HG03521 (cell line): ENCODE measurements around the gene CCDC97.
"Not testable (repeated sequence)": the region's sequence is repeated elsewhere in the genome, so short reads cannot be mapped to it uniquely, and the experiment has no call there.

Experiments used
- ATAC-seq: cut with Tn5 transposase; IDR thresholded peaks from one replicate; pipeline ENCODE4 v1.9.1; 2021; ENCODE audit warnings: mild to moderate bottlenecking, moderate library complexity; ENCODE audit not compliant: unreplicated experiment

CCDC97 gene

DNA sequence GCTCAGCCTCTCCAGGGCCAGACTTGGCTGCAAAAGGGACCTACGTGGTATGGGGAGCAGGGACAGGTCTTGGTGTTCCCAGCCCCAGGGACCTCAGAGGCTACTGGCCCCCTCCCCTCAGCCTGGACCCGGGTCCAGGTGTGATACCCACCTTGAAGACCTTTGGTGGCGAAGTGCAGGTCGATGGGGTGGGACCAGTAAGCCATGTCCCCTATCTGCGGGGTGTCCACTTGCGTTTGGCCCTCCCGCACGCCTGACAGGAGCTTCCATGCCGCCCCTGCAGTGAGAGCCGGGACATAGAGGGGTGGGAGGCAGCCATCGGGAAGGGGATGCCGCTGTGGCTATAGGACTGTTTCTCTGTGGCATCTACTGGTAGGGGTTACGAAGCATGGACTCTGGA, 47.8 kb downstream of the CCDC97 start:
- no peak for ATAC-seq

DNA sequence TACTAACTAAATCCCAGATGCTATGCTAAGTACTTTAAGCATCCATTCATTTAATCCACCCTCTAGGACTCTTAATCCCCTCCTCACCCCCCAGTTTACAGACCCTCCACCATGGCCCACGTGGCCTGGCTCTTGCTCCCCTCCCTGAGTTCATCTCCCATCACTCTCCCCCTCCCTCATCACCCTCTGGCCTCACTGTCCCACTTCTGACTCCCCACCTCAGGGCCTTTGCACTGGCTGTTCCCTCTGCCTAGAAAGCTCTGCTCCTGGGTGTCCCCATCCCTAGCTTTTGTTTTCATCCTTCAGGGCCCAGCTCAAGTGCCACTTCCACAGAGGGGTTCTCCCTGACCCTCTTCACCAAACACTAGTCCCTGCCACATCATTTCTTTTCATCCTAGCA, 49.8 kb downstream of the CCDC97 start:
- ATAC-seq: no peak

- no peak for ATAC-seq
Observed at GRCh38 chr19:41362143-41362847, 52.3 kb downstream of the CCDC97 start.

DNA sequence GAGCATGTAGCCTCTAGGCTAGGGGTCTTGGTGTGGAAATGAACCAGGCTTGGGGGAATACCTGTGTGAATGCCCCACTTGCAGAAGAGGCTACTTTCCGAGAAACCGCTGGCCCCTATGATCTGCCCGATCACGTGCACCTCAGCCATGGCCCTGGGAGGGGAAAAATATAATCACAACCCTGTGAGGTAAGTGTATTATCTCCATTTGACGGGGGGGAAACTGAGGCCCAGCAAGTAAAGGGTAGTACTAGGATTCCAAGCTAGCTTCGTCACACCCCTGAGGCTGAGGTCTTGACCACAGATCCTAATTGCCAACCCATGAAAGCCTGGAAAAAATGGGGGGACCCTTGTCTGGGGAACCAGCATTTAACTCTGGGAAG, 53.4 kb downstream of the CCDC97 start:
- no peak for ATAC-seq

- peak; percentile 80 for ATAC-seq
Observed at GRCh38 chr19:41363753-41364523, 54.0 kb downstream of the CCDC97 start, which contains the start of gene B9D2. B9D2 (minus strand) TSS chr19:41364149; CDS start chr19:41363519, 630 bp downstream.

DNA sequence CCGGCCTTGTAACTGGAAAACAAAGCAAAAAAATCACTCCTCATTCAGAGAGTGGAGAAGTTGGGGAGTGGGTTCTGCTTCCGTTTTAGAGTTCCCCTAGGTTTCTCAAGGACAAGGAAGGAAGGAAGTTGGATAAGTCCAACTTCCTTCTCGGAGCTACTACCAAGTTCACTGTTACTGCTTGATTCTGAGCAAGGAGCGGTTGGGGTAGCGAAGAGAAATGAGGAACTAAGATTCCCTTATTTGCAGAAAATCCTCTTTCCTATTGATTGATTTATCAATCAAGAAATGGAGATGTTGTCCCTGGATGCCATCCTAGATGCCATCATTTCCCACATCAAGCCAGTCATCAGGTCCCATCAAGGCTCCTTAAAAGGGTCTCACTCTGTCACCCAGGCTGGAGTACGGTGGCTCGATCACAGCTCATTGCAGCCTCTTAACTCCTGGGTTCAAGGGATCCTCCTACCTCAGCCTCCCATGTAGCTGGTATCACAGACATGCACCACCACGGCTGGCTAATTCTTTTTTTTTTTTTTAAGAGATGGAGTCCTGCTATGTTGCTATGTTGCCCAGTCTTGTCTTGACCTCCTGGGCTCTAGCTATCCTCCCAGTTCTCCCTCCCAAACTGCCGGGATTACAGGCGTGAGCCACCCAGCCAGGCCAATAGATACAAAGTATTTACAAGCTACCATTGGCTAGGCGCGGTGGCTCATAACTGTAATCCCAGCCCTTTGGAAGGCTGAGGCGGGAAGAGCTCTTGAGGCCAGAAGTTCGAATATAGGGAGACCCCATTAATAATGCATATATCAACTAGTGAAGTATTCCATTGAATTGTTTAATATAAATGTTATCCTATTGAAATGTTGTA, 54.8 kb downstream of the CCDC97 start:
- ATAC-seq: no peak

DNA sequence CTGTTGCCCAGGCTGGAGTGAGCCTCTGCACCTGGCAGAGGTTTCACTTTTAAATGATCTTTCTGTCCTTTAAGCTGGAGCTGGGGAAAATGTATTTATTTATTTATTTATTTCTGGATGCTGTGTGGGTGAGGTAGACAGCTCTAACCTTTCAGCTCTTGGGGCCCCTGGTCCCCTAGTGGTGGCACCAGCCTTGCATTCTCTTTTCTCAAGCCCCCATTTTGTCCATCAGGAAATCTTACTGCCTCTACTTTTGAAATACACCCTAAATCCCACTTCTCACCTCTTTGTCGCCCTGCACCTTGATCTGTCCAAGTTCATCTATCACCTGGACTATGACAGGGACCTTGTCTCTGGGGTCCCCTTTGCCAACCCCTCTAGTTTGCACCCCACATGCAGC, 56.1 kb downstream of the CCDC97 start:
- ATAC-seq: no peak

DNA sequence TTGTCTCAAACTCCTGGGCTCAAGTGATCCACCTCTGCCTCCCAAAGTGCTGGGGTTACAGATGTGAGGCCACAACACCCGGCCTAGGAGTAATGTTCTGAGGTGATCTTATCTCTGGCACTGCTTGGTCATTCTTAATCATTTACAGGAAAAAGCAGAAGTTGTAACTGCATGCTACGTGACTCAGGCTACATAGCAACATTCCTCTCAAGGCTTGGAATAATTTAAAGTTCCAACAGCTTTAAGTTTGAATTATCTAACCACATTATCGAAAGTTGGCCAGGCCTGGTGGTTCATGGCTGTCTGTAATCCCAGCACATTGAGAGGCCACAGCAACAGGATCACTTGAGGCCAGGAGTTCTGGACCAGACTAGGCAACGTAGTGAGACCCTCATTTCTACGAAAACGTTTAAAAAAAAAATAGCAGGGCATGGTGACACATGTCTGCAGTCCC, 57.9 kb downstream of the CCDC97 start:
- ATAC-seq: no peak

DNA sequence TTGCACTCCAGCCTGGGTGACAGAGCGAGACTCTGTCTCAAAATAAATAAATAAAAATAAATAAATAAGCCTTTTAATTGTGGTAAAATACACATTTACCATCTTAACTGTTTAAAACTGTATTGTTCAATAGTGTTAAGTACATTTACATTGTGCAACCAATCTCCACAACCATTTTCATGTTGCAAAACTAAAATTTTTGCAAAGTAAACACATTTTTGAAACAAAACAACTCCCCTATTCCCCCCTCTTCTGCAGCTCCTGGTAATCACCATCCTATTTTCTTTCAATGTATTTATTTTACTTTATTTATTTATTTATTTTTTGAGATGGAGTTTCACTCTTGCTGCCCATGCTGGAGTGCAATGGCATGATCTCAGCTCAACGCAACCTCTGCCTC, 59.8 kb downstream of the CCDC97 start:
- no peak for ATAC-seq

DNA sequence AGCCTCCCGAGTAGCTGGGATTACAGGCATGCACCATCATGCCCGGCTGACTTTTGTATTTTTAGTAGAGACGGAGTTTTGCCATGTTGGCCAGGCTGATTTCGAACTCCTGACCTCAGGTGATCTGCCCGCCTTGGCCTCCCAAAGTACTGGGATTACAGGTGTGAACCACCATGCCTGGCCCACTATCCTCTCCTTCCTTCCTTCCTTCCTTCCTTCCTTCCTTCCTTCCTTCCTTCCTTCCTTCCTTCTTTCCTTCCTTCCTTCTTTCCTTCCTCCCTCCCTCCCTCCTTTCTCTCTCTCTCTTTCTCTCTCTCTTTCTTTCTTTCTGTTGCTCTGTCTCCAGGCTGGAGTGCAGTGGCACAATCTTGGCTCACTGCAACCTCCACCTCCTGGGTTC, 61.1 kb downstream of the CCDC97 start:
- ATAC-seq: not testable (repeated sequence)

- ATAC-seq: no peak
Observed at GRCh38 chr19:41371541-41371940, 61.6 kb downstream of the CCDC97 start.

DNA sequence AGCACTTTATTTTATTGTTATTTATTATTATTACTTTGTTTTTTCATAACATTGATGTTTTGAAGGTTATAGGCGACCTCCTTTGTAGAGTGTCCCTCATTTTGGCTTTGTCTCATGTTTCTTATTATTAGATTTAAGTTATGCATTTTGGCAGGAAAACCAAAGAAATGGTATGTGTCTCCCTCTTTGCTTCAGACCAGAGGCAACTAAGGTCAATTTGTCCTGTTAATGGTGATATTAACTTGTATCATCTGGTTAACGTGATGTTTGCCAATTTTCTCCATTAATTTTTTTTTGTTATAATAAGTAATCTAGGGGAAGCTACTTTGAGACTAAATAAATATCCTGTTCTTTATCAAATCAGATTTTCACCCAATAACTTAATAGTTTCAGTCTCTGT, 62.5 kb downstream of the CCDC97 start:
- no peak for ATAC-seq

GRCh38 chr19:41373993-41374392, 64.0 kb downstream of the CCDC97 start:
- ATAC-seq: no peak
